ENCODE data around the gene DLX4.

Gene DLX4

GRCh38 chr17:49967205-49967604 is 1.8 kb upstream of the DLX4 start:
- no peak for ATAC-seq
- TF ChIP-seq, protein P1, sequence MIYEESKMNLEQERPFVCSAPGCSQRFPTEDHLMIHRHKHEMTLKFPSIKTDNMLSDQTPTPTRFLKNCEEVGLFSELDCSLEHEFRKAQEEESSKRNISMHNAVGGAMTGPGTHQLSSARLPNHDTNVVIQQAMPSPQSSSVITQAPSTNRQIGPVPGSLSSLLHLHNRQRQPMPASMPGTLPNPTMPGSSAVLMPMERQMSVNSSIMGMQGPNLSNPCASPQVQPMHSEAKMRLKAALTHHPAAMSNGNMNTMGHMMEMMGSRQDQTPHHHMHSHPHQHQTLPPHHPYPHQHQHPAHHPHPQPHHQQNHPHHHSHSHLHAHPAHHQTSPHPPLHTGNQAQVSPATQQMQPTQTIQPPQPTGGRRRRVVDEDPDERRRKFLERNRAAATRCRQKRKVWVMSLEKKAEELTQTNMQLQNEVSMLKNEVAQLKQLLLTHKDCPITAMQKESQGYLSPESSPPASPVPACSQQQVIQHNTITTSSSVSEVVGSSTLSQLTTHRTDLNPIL (CRISPR knock-in tag; IDR thresholded peaks at IDR 0.05; ENCODE audit: low read depth) = no peak
- TF ChIP-seq, protein P2, sequence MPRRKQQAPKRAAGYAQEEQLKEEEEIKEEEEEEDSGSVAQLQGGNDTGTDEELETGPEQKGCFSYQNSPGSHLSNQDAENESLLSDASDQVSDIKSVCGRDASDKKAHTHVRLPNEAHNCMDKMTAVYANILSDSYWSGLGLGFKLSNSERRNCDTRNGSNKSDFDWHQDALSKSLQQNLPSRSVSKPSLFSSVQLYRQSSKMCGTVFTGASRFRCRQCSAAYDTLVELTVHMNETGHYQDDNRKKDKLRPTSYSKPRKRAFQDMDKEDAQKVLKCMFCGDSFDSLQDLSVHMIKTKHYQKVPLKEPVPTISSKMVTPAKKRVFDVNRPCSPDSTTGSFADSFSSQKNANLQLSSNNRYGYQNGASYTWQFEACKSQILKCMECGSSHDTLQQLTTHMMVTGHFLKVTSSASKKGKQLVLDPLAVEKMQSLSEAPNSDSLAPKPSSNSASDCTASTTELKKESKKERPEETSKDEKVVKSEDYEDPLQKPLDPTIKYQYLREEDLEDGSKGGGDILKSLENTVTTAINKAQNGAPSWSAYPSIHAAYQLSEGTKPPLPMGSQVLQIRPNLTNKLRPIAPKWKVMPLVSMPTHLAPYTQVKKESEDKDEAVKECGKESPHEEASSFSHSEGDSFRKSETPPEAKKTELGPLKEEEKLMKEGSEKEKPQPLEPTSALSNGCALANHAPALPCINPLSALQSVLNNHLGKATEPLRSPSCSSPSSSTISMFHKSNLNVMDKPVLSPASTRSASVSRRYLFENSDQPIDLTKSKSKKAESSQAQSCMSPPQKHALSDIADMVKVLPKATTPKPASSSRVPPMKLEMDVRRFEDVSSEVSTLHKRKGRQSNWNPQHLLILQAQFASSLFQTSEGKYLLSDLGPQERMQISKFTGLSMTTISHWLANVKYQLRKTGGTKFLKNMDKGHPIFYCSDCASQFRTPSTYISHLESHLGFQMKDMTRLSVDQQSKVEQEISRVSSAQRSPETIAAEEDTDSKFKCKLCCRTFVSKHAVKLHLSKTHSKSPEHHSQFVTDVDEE (CRISPR knock-in tag; IDR thresholded peaks at IDR 0.05) = no peak
- TF ChIP-seq TOX (CRISPR knock-in tag; IDR thresholded peaks at IDR 0.05; ENCODE audit: borderline replicate concordance) (no peak), CSRNP3 (CRISPR knock-in tag; IDR thresholded peaks at IDR 0.05) (no peak), OSR1 (CRISPR knock-in tag; IDR thresholded peaks at IDR 0.05) (no peak), ESRRG (CRISPR knock-in tag; IDR thresholded peaks at IDR 0.05) (no peak), ISL1 (CRISPR knock-in tag; IDR thresholded peaks at IDR 0.05) (no peak), TCF4 (CRISPR knock-in tag; IDR thresholded peaks at IDR 0.05; ENCODE audit: borderline replicate concordance) (no peak), SNAI2 (CRISPR knock-in tag; IDR thresholded peaks at IDR 0.05) (no peak), GLIS3 (CRISPR knock-in tag; IDR thresholded peaks at IDR 0.05) (no peak), ZFP30 (CRISPR knock-in tag; IDR thresholded peaks at IDR 0.05) (no peak), BACH2 (CRISPR knock-in tag; IDR thresholded peaks at IDR 0.05; ENCODE audit: borderline replicate concordance) (no peak), POU6F1 (CRISPR knock-in tag; IDR thresholded peaks at IDR 0.05; ENCODE audit: borderline replicate concordance, low read depth) (no peak), ZFP3 (CRISPR knock-in tag; IDR thresholded peaks at IDR 0.05) (no peak), ZNF70 (CRISPR knock-in tag; IDR thresholded peaks at IDR 0.05) (no peak), CSDC2 (CRISPR knock-in tag; IDR thresholded peaks at IDR 0.05) (no peak), PPARA (CRISPR knock-in tag; IDR thresholded peaks at IDR 0.05; ENCODE audit: borderline replicate concordance) (no peak), ZC3H10 (CRISPR knock-in tag; IDR thresholded peaks at IDR 0.05) (no peak)

GRCh38 chr17:49967621-49968404 is 1.2 kb upstream of the DLX4 start:
- ATAC-seq = no peak
- no peak for TF ChIP-seq TCF4 (CRISPR knock-in tag; IDR thresholded peaks at IDR 0.05; ENCODE audit: borderline replicate concordance)

DNA sequence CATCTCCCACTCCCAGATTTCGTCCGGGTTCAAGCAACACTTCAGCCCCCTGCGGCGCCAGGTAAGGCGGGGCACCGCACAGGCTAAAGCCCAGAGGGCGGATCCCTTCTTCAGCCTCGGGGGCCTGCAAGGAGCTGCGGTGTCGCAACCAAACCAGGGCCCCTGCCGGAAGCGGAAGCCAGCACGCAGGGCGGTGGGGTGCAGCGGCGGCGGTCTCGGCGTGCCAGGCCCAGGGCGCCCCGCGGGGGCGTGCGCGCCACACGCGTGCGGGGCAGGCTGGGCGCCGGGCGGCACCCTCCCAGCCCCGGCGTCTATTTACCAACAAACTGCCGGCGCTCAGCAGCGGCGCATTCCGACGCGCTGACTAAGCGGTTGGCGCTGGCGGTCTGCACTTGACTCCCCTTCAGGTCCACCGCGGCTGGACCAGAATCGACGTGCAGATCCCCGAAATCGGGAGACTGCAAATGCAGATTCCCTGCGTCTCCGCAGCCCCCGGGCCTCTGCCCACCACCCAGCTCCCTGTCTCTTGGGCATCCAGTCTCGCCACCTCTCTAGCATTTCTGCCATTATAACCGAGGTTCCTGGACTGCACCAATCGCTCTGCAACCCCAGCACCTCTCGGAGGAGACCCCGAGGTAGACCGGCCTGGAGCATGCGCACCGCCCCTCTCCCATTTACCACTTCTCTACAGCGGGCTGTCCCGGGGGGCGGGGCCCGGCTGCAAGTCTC is 421 bp upstream of the DLX4 start:
- TF ChIP-seq OSR1 (CRISPR knock-in tag; IDR thresholded peaks at IDR 0.05) (no peak), CSRNP3 (CRISPR knock-in tag; IDR thresholded peaks at IDR 0.05) (no peak), ESRRG (CRISPR knock-in tag; IDR thresholded peaks at IDR 0.05) (no peak), PATZ1 (CRISPR knock-in tag; IDR thresholded peaks at IDR 0.05; ENCODE audit: borderline replicate concordance) (no peak), ZNF70 (CRISPR knock-in tag; IDR thresholded peaks at IDR 0.05) (no peak), ZNF8 (CRISPR knock-in tag; IDR thresholded peaks at IDR 0.05) (no peak), TOX (CRISPR knock-in tag; IDR thresholded peaks at IDR 0.05; ENCODE audit: borderline replicate concordance) (no peak), POU6F1 (CRISPR knock-in tag; IDR thresholded peaks at IDR 0.05; ENCODE audit: borderline replicate concordance, low read depth) (no peak), ZFP30 (CRISPR knock-in tag; IDR thresholded peaks at IDR 0.05) (no peak), RARB (CRISPR knock-in tag; IDR thresholded peaks at IDR 0.05) (no peak), CSDC2 (CRISPR knock-in tag; IDR thresholded peaks at IDR 0.05) (no peak), ZC3H10 (CRISPR knock-in tag; IDR thresholded peaks at IDR 0.05) (no peak), BACH2 (CRISPR knock-in tag; IDR thresholded peaks at IDR 0.05; ENCODE audit: borderline replicate concordance) (no peak)
- TF ChIP-seq, protein P1 (CRISPR knock-in tag; IDR thresholded peaks at IDR 0.05; ENCODE audit: low read depth) = no peak
- ATAC-seq = peak; percentile 75
